Central memory CD8-positive, alpha-beta T cell (primary cell): ENCODE data around the gene ANTKMT.

Source experiments
- ATAC-seq: fragments of 150-1000 bp; cut with Tn5 transposase; replicated peaks from 2 replicates; pipeline ENCODE4 v1.10.0; 2022; ENCODE audit warnings: mild to moderate bottlenecking, moderate FRiP score, moderate number of reproducible peaks; ENCODE audit not compliant: poor library complexity, severe bottlenecking; ENCODE audit errors: extremely low read depth
- DNase-seq, 2 donors: peaks; one replicate each; pipeline ENCODE4 v3.0.0; 2021; ENCODE audit warnings: low spot score in 2 of 2
- H3K27ac Mint-ChIP-seq: one replicate; pipeline ENCODE4 v1.8.0; 2022; ENCODE audit warnings: low read depth, mild to moderate bottlenecking, moderate library complexity, mixed read lengths
- H3K27me3 Mint-ChIP-seq: one replicate; pipeline ENCODE4 v1.8.0; 2022; ENCODE audit warnings: mixed read lengths
- H3K36me3 Mint-ChIP-seq: one replicate; pipeline ENCODE4 v1.8.0; 2022; ENCODE audit warnings: mild to moderate bottlenecking, moderate library complexity, mixed read lengths; ENCODE audit not compliant: insufficient read depth
- H3K4me1 Mint-ChIP-seq: one replicate; pipeline ENCODE4 v1.8.0; 2022; ENCODE audit warnings: mixed read lengths
- H3K4me3 Mint-ChIP-seq: one replicate; pipeline ENCODE4 v1.8.0; 2022; ENCODE audit warnings: mild to moderate bottlenecking, moderate library complexity, mixed read lengths
- H3K9me3 Mint-ChIP-seq: one replicate; pipeline ENCODE4 v1.8.0; 2022; ENCODE audit warnings: mixed read lengths

ANTKMT gene

GRCh38 chr16:677316-678190, 43.4 kb upstream of the ANTKMT start:
- Mint-ChIP-seq H3K9me3 (no peaks in the 10 kb centered on the region), H3K4me3 (no peak overlapping the region), H3K27ac (no peak overlapping the region), H3K36me3 (peaks cover 23% of the 10 kb centered on the region), H3K27me3 (no peaks in the 10 kb centered on the region), H3K4me1 (peaks cover 24% of the 10 kb centered on the region)
- ATAC-seq: no peak
- DNase-seq: no peak

GRCh38 chr16:678209-678857, 42.6 kb upstream of the ANTKMT start:
- no peaks in the 10 kb centered on the region for H3K9me3 Mint-ChIP-seq
- peaks cover 26% of the 10 kb centered on the region for H3K4me1 Mint-ChIP-seq
- no peaks in the 10 kb centered on the region for H3K27me3 Mint-ChIP-seq
- H3K27ac Mint-ChIP-seq: no peak overlapping the region
- no peak overlapping the region for H3K4me3 Mint-ChIP-seq
- peaks cover 24% of the 10 kb centered on the region for H3K36me3 Mint-ChIP-seq
- DNase-seq: no peak
- ATAC-seq: no peak

- no peak for DNase-seq
- Mint-ChIP-seq H3K36me3 (peaks cover 25% of the 10 kb centered on the region), H3K27ac (no peak overlapping the region), H3K4me1 (peaks cover 26% of the 10 kb centered on the region), H3K27me3 (no peaks in the 10 kb centered on the region), H3K9me3 (no peaks in the 10 kb centered on the region), H3K4me3 (peak overlapping the region; percentile 73)
- peak; percentile 9 for ATAC-seq
Measured at GRCh38 chr16:678858-679813, 41.8 kb upstream of the ANTKMT start.

- Mint-ChIP-seq H3K4me1 (peaks cover 32% of the 10 kb centered on the region), H3K9me3 (no peaks in the 10 kb centered on the region), H3K27ac (no peak within 1 kb of the TSS), H3K27me3 (no peaks in the 10 kb centered on the region), H3K36me3 (peaks cover 27% of the 10 kb centered on the region), H3K4me3 (peak within 1 kb of the TSS; percentile 73)
- DNase-seq: peak; percentile 69 to 70
- ATAC-seq: peak; percentile 38
Measured at GRCh38 chr16:679814-680624, 40.9 kb upstream of the ANTKMT start, which contains the start of gene STUB1. TSS of gene STUB1 (plus strand) at chr16:680410. CDS start at chr16:680526, 116 bp downstream.

GRCh38 chr16:680625-680945, 40.4 kb upstream of the ANTKMT start:
- no peaks in the 10 kb centered on the region for H3K27me3 Mint-ChIP-seq
- no peaks in the 10 kb centered on the region for H3K9me3 Mint-ChIP-seq
- peak overlapping the region; percentile 73 for H3K4me3 Mint-ChIP-seq
- no peak for ATAC-seq
- no peak for DNase-seq
- no peak overlapping the region for H3K27ac Mint-ChIP-seq
- H3K36me3 Mint-ChIP-seq: peaks cover 26% of the 10 kb centered on the region
- H3K4me1 Mint-ChIP-seq: peaks cover 32% of the 10 kb centered on the region

- peak overlapping the region; percentile 73 for H3K4me3 Mint-ChIP-seq
- H3K27ac Mint-ChIP-seq: no peak overlapping the region
- H3K4me1 Mint-ChIP-seq: peaks cover 32% of the 10 kb centered on the region
- DNase-seq: no peak
- peaks cover 27% of the 10 kb centered on the region for H3K36me3 Mint-ChIP-seq
- H3K27me3 Mint-ChIP-seq: no peaks in the 10 kb centered on the region
- ATAC-seq: no peak
- no peaks in the 10 kb centered on the region for H3K9me3 Mint-ChIP-seq
Measured at GRCh38 chr16:680967-681745, 39.8 kb upstream of the ANTKMT start.

- Mint-ChIP-seq H3K9me3 (no peaks in the 10 kb centered on the region), H3K27me3 (no peaks in the 10 kb centered on the region), H3K4me1 (peaks cover 32% of the 10 kb centered on the region), H3K36me3 (peaks cover 28% of the 10 kb centered on the region), H3K4me3 (peak overlapping the region; percentile 73), H3K27ac (no peak overlapping the region)
- DNase-seq: no peak
- no peak for ATAC-seq
Measured at GRCh38 chr16:681746-682427, 39.1 kb upstream of the ANTKMT start.

- H3K4me3 Mint-ChIP-seq: peak overlapping the region; percentile 73
- H3K9me3 Mint-ChIP-seq: no peaks in the 10 kb centered on the region
- H3K36me3 Mint-ChIP-seq: peaks cover 28% of the 10 kb centered on the region
- ATAC-seq: no peak
- peaks cover 32% of the 10 kb centered on the region for H3K4me1 Mint-ChIP-seq
- DNase-seq: no peak
- no peak overlapping the region for H3K27ac Mint-ChIP-seq
- no peaks in the 10 kb centered on the region for H3K27me3 Mint-ChIP-seq
Measured at GRCh38 chr16:682493-683395, 38.2 kb upstream of the ANTKMT start.

GRCh38 chr16:683396-684070, 37.4 kb upstream of the ANTKMT start:
- peak overlapping the region; percentile 73 for H3K4me3 Mint-ChIP-seq
- H3K36me3 Mint-ChIP-seq: peaks cover 25% of the 10 kb centered on the region
- ATAC-seq: no peak
- H3K4me1 Mint-ChIP-seq: peaks cover 32% of the 10 kb centered on the region
- DNase-seq: no peak
- no peak overlapping the region for H3K27ac Mint-ChIP-seq
- no peaks in the 10 kb centered on the region for H3K27me3 Mint-ChIP-seq
- no peaks in the 10 kb centered on the region for H3K9me3 Mint-ChIP-seq
